ENCODE measurements around the gene MDM2.
"Not testable (repeated sequence)": the region's sequence is repeated elsewhere in the genome, so short reads cannot be mapped to it uniquely, and the experiment has no call there.

The MDM2 gene

GRCh38 chr12:68793975-68794652 is 13.9 kb upstream of the MDM2 start:
- POLR2A ChIA-PET: interaction anchor here (0.5 kb wide), 1 partner anchor 156 kb away, joined by 3 read pairs; no protein-coding TSS in a partner anchor
- no peak for DNase-seq (ENCODE audit: extremely low spot score)
- CTCF ChIA-PET: interaction anchor here (1.0 to 5.2 kb wide), 3 partner anchors 9 to 13 kb away, joined by 3 to 26 read pairs (median 5); partner anchors contain the start of gene MDM2
- no peak for TF ChIP-seq CTCF (IDR thresholded peaks at IDR 0.05; ENCODE audit: control extremely low read depth, extremely low read depth, low read depth, missing control alignments)

- TF ChIP-seq CTCF (IDR thresholded peaks at IDR 0.05; ENCODE audit: control extremely low read depth, extremely low read depth, low read depth, missing control alignments): no peak
- CTCF ChIA-PET: interaction anchor here (1.8 to 5.2 kb wide), 3 partner anchors 9 to 35 kb away, joined by 6 to 26 read pairs (median 9); partner anchors contain the start of gene MDM2
- no peak for DNase-seq (ENCODE audit: extremely low spot score)
- POLR2A ChIA-PET: interaction anchor here (0.5 kb wide), 1 partner anchor 157 kb away, joined by 3 read pairs; no protein-coding TSS in a partner anchor
These were observed 13.2 kb upstream of the MDM2 start for GRCh38 chr12:68794653-68795251.

- ChIA-PET CTCF (interaction anchor here (1.2 to 5.2 kb wide), 5 partner anchors 11 to 34 kb away, joined by 3 to 26 read pairs (median 6); partner anchors contain the start of gene MDM2), POLR2A (interaction anchor here (0.5 to 1.2 kb wide), 2 partner anchors 12 to 20 kb away, joined by 4 to 6 read pairs; partner anchors contain the start of gene MDM2)
- no peak for DNase-seq (ENCODE audit: extremely low spot score)
- no peak for TF ChIP-seq CTCF (IDR thresholded peaks at IDR 0.05; ENCODE audit: control extremely low read depth, extremely low read depth, low read depth, missing control alignments)
These were observed 11.6 kb upstream of the MDM2 start for GRCh38 chr12:68796399-68796798.

- POLR2A ChIA-PET: no interaction called here
- CTCF ChIA-PET: interaction anchor here (1.3 to 2.1 kb wide), 2 partner anchors 9 to 15 kb away, joined by 4 to 11 read pairs; partner anchors contain the start of gene MDM2
- no peak for DNase-seq (ENCODE audit: extremely low spot score)
- no peak for TF ChIP-seq CTCF (IDR thresholded peaks at IDR 0.05; ENCODE audit: control extremely low read depth, extremely low read depth, low read depth, missing control alignments)
These were observed 9.1 kb upstream of the MDM2 start for GRCh38 chr12:68798882-68799234.

- POLR2A ChIA-PET: no interaction called here
- CTCF ChIA-PET: no interaction called here
- no peak for TF ChIP-seq CTCF (IDR thresholded peaks at IDR 0.05; ENCODE audit: control extremely low read depth, extremely low read depth, low read depth, missing control alignments)
- DNase-seq (ENCODE audit: extremely low spot score): no peak
These were observed 7.7 kb upstream of the MDM2 start for GRCh38 chr12:68800294-68800693.

GRCh38 chr12:68801124-68801523 is 6.9 kb upstream of the MDM2 start:
- CTCF ChIA-PET; DNase-seq (ENCODE audit: extremely low spot score); POLR2A ChIA-PET: not testable (repeated sequence)

- DNase-seq (ENCODE audit: extremely low spot score); CTCF ChIA-PET; POLR2A ChIA-PET: not testable (repeated sequence)
These were observed 5.6 kb upstream of the MDM2 start for GRCh38 chr12:68802372-68802745.

GRCh38 chr12:68802911-68803651 is 4.9 kb upstream of the MDM2 start:
- DNase-seq (ENCODE audit: extremely low spot score); POLR2A ChIA-PET: not testable (repeated sequence)
- CTCF ChIA-PET: interaction anchor here (1.1 to 1.3 kb wide), 2 partner anchors 10 to 16 kb away, joined by 3 read pairs; no protein-coding TSS in a partner anchor

Data from GM10248 (cell line).